Measurements from ENCODE around the gene ARAP2. TPM values are rescaled to one million over a fixed set of nuclear protein-coding genes. Genes with fewer than 3 reads are reported as not detected.

The ARAP2 gene
- total and polyA plus RNA-seq, 9 of the 15 experiments (the other 6 are each of a cell fraction or from before 2014, with no cell fraction given) = 0.03 to 0.35 (median 0.11) TPM; not detected in 4

GRCh38 chr4:36174570-36174969 lies 69.7 kb downstream of the ARAP2 start:
- no peaks in the 10 kb centered on the region for H4K20me1 ChIP-seq (replicated peaks; ENCODE audit: control insufficient read depth, insufficient read depth, low read length)
- no TSS peak for BruUV-seq (replicated peaks)
- TF ChIP-seq MECOM (CRISPR knock-in tag; IDR thresholded peaks at IDR 0.05) = no peak
- TF ChIP-seq PRPF4 (IDR thresholded peaks at IDR 0.05; ENCODE audit: insufficient read depth, low read depth, low read length, poor library complexity, severe bottlenecking) = no peak
- TF ChIP-seq, protein P1, sequence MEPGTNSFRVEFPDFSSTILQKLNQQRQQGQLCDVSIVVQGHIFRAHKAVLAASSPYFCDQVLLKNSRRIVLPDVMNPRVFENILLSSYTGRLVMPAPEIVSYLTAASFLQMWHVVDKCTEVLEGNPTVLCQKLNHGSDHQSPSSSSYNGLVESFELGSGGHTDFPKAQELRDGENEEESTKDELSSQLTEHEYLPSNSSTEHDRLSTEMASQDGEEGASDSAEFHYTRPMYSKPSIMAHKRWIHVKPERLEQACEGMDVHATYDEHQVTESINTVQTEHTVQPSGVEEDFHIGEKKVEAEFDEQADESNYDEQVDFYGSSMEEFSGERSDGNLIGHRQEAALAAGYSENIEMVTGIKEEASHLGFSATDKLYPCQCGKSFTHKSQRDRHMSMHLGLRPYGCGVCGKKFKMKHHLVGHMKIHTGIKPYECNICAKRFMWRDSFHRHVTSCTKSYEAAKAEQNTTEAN (CRISPR knock-in tag; IDR thresholded peaks at IDR 0.05) = no peak
- TF ChIP-seq ZNF584 (CRISPR knock-in tag; IDR thresholded peaks at IDR 0.05; ENCODE audit: low read depth) = no peak
- TF ChIP-seq ZMIZ1 (IDR thresholded peaks at IDR 0.05; ENCODE audit: low read depth in 2 of 2, low read length in 2 of 2) = no peak
- TF ChIP-seq PTRF (tag; IDR thresholded peaks at IDR 0.05) = no peak
- no peak for TF ChIP-seq ZNF830 (CRISPR knock-in tag; IDR thresholded peaks at IDR 0.05)
- no peak for TF ChIP-seq ZNF253 (CRISPR knock-in tag; conservative IDR thresholded peaks at IDR 0.05)
- no peak for TF ChIP-seq OTX1 (CRISPR knock-in tag; IDR thresholded peaks at IDR 0.05)
- no peak for TF ChIP-seq ZNF512 (tag; IDR thresholded peaks at IDR 0.05)
- no peak for TF ChIP-seq JUN (IDR thresholded peaks at IDR 0.05; ENCODE audit: borderline replicate concordance, low read depth, low read length)
- no peak for TF ChIP-seq JUN (CRISPR knock-in tag; IDR thresholded peaks at IDR 0.05; ENCODE audit: borderline replicate concordance)
- no peak for TF ChIP-seq NCOR1 (IDR thresholded peaks at IDR 0.05)
- no peak for TF ChIP-seq RNF2 (IDR thresholded peaks at IDR 0.05)
- TF ChIP-seq, protein P2, sequence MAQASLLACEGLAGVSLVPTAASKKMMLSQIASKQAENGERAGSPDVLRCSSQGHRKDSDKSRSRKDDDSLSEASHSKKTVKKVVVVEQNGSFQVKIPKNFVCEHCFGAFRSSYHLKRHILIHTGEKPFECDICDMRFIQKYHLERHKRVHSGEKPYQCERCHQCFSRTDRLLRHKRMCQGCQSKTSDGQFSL (CRISPR knock-in tag; IDR thresholded peaks at IDR 0.05) = no peak
- TF ChIP-seq, protein P2 (tag; IDR thresholded peaks at IDR 0.05) = no peak
- TF ChIP-seq BCL6 (CRISPR knock-in tag; IDR thresholded peaks at IDR 0.05) = no peak
- no peak for TF ChIP-seq NFYB (IDR thresholded peaks at IDR 0.05; ENCODE audit: extremely low read depth, insufficient read length)

More at GRCh38 chr4:36174570-36174969, 69.7 kb downstream of the ARAP2 start:
- FAIRE-seq (no peak), ATAC-seq (no peak), DNase-seq (ENCODE audit: extremely low read depth in 1 of 4, low spot score in 3 of 4) (no peak)
- Histone ChIP-seq H3K9me1 (ENCODE audit: control insufficient read depth, insufficient read depth, low read length) (no peaks in the 10 kb centered on the region), H3K4me3 (no peak overlapping the region), H3K9ac (ENCODE audit: insufficient read depth in 1 of 2, low read depth in 2 of 2, low read length in 2 of 2) (no peak overlapping the region), H3K79me2 (ENCODE audit: control insufficient read depth, insufficient read depth, low read length) (no peaks in the 10 kb centered on the region), H3K9me3 (replicated peaks; ENCODE audit: control insufficient read depth, insufficient read depth, low read depth, low read length) (no peaks in the 10 kb centered on the region), H3K4me2 (ENCODE audit: insufficient read depth, low read length) (no peak overlapping the region), H3K27me3 (ENCODE audit: control insufficient read depth in 2 of 2, insufficient read depth in 2 of 2, low read length in 2 of 2) (no peaks in the 10 kb centered on the region), H3K36me3 (ENCODE audit: control insufficient read depth, insufficient read depth, low read length) (no peaks in the 10 kb centered on the region), H3K27ac (ENCODE audit: extremely low read depth, low read depth, low read length) (no peak overlapping the region), H2AFZ (ENCODE audit: low read depth, low read length) (no peak overlapping the region), H3K4me1 (replicated peaks in 1 of 2; ENCODE audit: control insufficient read depth in 2 of 2, insufficient read depth in 2 of 2, low read length in 2 of 2) (no peaks in the 10 kb centered on the region)
- POLR2A ChIA-PET = no interaction called here
- CTCF ChIA-PET (ENCODE audit: low intra/inter-chr PET ratio) = no interaction called here
- intact Hi-C loops (cut with micrococcal nuclease) (no loop called here), in situ Hi-C loops (cut with MboI) (no loop called here)
